AG09309 (cell line): ENCODE results near the gene F13B.
"Not testable (repeated sequence)": the region's sequence is repeated elsewhere in the genome, so short reads cannot be mapped to it uniquely, and the experiment has no call there.

ENCODE experiments used
- DNase-seq: peaks from one replicate; pipeline ENCODE4 v3.0.0-alpha.2; 2010; ENCODE audit warnings: low read depth
- H3K4me3 ChIP-seq: 2 replicates; pipeline ENCODE4 v1.5.1; 2011; ENCODE audit warnings: mild to moderate bottlenecking, low read depth, low read length, moderate library complexity; ENCODE audit not compliant: control insufficient read depth
- TF ChIP-seq, protein P1 (sequence below): IDR thresholded peaks from 2 replicates; pipeline ENCODE4 v1.5.1; 2011; ENCODE audit warnings: mild to moderate bottlenecking, low read depth, low read length, inconsistent platforms; ENCODE audit not compliant: insufficient read depth, control insufficient read depth; ENCODE audit errors: missing control alignments

F13B gene

GRCh38 chr1:197099444-197099843 lies 32.4 kb upstream of the F13B start:
- TF ChIP-seq, protein P1, sequence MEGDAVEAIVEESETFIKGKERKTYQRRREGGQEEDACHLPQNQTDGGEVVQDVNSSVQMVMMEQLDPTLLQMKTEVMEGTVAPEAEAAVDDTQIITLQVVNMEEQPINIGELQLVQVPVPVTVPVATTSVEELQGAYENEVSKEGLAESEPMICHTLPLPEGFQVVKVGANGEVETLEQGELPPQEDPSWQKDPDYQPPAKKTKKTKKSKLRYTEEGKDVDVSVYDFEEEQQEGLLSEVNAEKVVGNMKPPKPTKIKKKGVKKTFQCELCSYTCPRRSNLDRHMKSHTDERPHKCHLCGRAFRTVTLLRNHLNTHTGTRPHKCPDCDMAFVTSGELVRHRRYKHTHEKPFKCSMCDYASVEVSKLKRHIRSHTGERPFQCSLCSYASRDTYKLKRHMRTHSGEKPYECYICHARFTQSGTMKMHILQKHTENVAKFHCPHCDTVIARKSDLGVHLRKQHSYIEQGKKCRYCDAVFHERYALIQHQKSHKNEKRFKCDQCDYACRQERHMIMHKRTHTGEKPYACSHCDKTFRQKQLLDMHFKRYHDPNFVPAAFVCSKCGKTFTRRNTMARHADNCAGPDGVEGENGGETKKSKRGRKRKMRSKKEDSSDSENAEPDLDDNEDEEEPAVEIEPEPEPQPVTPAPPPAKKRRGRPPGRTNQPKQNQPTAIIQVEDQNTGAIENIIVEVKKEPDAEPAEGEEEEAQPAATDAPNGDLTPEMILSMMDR = no peak
- no peak overlapping the region for H3K4me3 ChIP-seq
- no peak for DNase-seq

DNA sequence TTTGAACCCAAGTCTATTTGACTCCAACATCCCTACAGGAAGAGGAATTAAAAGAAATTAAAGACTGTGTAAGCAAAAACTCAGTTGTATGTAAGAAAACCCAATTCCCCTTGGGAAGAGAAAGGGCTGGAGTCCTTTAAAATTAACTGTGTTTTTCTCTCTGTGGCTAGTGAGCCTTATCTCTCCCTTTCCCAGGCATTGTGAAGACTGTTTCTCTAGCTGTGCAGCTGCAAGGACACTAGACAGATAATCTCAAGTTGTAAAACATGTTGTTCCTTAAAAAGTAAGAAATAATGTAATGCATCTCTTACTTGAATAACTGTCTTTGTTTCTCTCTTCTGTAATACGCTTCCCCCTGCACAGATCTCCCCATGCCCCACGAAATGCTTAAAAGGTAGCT lies 29.9 kb upstream of the F13B start:
- not testable (repeated sequence) for DNase-seq

GRCh38 chr1:197096137-197096536 lies 29.1 kb upstream of the F13B start:
- H3K4me3 ChIP-seq = no peak overlapping the region
- TF ChIP-seq, protein P1 = no peak
- no peak for DNase-seq

More for the DNA sequence above, 29.9 kb upstream of the F13B start:
- not testable (repeated sequence) for H3K4me3 ChIP-seq

GRCh38 chr1:197093226-197093885 lies 26.3 kb upstream of the F13B start:
- H3K4me3 ChIP-seq = no peak overlapping the region
- DNase-seq = no peak
- TF ChIP-seq, protein P1 = no peak

DNA sequence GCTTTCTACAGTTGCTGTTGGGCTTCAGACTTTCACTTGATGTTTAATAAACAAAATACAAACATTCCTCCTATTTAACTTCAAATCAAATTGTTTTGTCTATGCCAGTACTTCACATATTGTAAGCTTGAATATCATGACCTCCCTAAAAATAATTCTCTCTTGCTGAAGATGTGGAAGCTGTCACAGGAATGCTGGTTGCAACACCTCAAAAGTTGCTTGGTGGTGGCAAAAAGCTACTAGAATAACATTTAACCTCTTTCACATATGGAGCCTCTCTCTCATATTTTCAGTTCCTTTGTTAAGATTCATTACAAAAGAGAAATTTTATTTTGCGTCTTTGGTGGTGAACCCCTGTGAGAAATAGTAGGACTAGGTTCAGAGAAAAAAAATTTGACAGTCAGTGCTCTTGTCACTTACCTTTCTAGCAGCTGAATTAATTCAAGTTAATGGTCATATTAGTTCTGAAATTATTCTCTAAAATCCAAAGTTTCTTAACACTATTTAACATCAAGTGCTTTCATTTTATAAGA lies 25.5 kb upstream of the F13B start:
- TF ChIP-seq, protein P1 = no peak
- no peak for DNase-seq
- no peak overlapping the region for H3K4me3 ChIP-seq

GRCh38 chr1:197083474-197083873 lies 16.4 kb upstream of the F13B start:
- DNase-seq = no peak
- TF ChIP-seq, protein P1 = no peak
- H3K4me3 ChIP-seq = no peak overlapping the region

DNA sequence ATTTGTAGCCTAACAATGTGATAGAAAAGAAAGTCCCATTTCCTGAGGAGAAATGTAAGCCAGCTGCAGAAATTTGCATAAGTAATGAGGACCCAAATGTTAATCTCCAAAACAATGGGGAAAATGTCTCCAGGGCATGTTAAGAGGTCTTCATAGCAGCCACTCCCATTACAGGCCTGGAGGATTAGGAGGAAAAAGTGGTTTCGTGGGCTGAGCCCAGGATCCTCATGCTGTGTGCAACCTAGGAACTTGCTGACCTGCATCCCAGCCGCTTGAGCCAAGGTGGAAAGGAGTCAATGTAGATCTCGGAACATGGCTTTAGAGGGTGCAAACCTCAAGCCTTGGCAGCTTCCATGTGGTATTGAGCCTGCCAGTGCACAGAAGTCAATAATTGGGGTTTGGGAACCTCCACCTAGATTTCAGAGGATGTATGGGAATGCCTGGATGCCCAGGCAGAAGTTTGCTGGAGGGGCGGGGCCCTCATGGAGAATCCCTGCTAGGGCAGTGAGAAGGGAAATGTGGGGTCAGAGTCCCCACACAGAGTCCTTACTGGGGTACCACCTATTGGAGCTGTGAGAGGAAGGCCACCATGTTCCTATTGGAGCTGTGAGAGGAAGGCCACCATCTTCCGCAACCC lies 14.2 kb upstream of the F13B start:
- TF ChIP-seq, protein P1 = no peak
- H3K4me3 ChIP-seq = no peak overlapping the region
- no peak for DNase-seq
